Thoracic aorta (tissue), 2 donors: ENCODE results near the gene P2RX3. TPM values are rescaled to one million over a fixed set of nuclear protein-coding genes. Genes with fewer than 3 reads are reported as not detected.

Source experiments
- ATAC-seq: fragments of 150-250 bp; one replicate; pipeline ENCODE4 v1.8.0; 2017; ENCODE audit warnings: low read depth; ENCODE audit not compliant: insufficient number of reproducible peaks, low FRiP score
- DNase-seq: peaks from one replicate; pipeline ENCODE4 v3.0.0-alpha.2; 2020; ENCODE audit warnings: low spot score
- H3K27ac ChIP-seq, 2 donors: fragments of 200-600 bp; sonication (generic); 1 replicate in 1 of 2; 2 replicates in 1 of 2; pipeline ENCODE4 v1.5.1; 2016; ENCODE audit warnings: mild to moderate bottlenecking in 2 of 2, moderate library complexity in 2 of 2
- H3K27me3 ChIP-seq: fragments of 200-600 bp; sonication (generic); replicated peaks from 2 replicates; pipeline ENCODE4 v1.6.0; 2016; ENCODE audit warnings: mild to moderate bottlenecking; ENCODE audit not compliant: insufficient read depth
- H3K36me3 ChIP-seq: fragments of 200-600 bp; sonication (generic); one replicate; pipeline ENCODE4 v1.5.1; 2016
- H3K4me1 ChIP-seq, 2 donors: fragments of 200-600 bp; sonication (generic); 1 replicate in 1 of 2; 2 replicates in 1 of 2; pipeline versions ENCODE4 v1.5.1 to v1.6.0; 2016; ENCODE audit warnings: low read depth in 2 of 2, mild to moderate bottlenecking in 1 of 2; ENCODE audit not compliant: control insufficient read depth in 1 of 2
- H3K4me3 ChIP-seq: fragments of 200-600 bp; sonication (generic); 2 replicates; pipeline ENCODE4 v1.5.1; 2016; ENCODE audit warnings: mild to moderate bottlenecking
- H3K9me3 ChIP-seq: fragments of 200-600 bp; sonication (generic); 2 replicates; pipeline ENCODE4 v1.5.1; 2016
- total RNA-seq, 2 donors: library from RNA; depleted of rRNA; stranded (reverse); fragments of >200 nt; gene quantifications; one replicate each; pipeline versions ENCODE4 v1.1.0 to v1.2.3, GENCODE V29; 2016
- TF ChIP-seq, protein P1 (sequence below): fragments of 200-600 bp; sonication (generic); IDR thresholded peaks from one replicate; pipeline ENCODE4 v1.5.1; 2019; ENCODE audit warnings: antibody characterized with exemption

P2RX3 gene
- total RNA-seq, 2 donors from 2014 or later: not detected

GRCh38 chr11:57380975-57381374, 42.8 kb downstream of the P2RX3 start, which contains the start of gene PRG3:
Gene PRG3, minus strand, starts transcription at chr11:57381150. Its CDS starts 442 bp downstream, at chr11:57380708.
- H3K27ac ChIP-seq: no peak within 1 kb of the TSS
- no peaks in the 10 kb centered on the region for H3K4me1 ChIP-seq
- TF ChIP-seq, protein P1, sequence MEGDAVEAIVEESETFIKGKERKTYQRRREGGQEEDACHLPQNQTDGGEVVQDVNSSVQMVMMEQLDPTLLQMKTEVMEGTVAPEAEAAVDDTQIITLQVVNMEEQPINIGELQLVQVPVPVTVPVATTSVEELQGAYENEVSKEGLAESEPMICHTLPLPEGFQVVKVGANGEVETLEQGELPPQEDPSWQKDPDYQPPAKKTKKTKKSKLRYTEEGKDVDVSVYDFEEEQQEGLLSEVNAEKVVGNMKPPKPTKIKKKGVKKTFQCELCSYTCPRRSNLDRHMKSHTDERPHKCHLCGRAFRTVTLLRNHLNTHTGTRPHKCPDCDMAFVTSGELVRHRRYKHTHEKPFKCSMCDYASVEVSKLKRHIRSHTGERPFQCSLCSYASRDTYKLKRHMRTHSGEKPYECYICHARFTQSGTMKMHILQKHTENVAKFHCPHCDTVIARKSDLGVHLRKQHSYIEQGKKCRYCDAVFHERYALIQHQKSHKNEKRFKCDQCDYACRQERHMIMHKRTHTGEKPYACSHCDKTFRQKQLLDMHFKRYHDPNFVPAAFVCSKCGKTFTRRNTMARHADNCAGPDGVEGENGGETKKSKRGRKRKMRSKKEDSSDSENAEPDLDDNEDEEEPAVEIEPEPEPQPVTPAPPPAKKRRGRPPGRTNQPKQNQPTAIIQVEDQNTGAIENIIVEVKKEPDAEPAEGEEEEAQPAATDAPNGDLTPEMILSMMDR: no peak
- no peaks in the 10 kb centered on the region for H3K9me3 ChIP-seq
- ATAC-seq: no peak
- DNase-seq: no peak
- H3K36me3 ChIP-seq: no peaks in the 10 kb centered on the region
- H3K4me3 ChIP-seq: no peak within 1 kb of the TSS
- no peaks in the 10 kb centered on the region for H3K27me3 ChIP-seq

GRCh38 chr11:57386178-57386940, 48.2 kb downstream of the P2RX3 start:
- no peaks in the 10 kb centered on the region for H3K9me3 ChIP-seq
- DNase-seq (no peak), ATAC-seq (no peak)

DNA sequence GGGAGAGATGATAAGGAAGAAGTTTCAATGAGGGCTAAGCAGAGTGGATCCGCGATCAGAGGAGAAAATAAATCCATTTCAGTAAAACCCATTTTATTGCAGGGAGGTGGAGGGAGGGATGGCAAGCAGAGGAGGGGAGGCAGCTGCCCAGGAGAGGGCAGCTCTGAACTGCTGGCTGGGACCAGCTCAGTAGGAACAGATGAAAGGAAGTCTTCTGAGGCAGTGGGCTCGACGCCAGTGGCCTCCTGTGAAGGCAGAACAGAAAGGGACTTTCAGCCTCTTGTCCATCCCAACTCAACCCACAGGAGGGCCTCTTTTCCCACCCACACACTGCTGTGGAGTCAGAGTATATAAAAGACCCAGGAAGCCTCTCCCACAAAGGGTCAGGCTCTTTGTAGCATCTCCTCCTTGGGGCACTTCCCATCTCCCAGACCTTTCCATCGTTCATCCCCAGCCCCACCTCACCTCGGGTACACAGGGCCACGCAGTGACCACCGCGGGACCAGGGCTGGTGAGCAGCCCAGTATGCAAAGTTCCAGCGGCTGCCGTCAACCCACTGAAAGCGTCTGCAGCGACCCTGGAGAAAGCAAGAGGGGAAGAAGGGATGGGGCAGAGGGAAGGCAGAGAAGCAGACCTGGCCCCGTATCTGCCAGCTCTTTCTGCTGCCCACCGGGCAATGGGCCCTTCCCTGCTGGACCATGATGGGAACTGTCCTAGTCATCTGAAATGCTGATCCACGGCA, 49.3 kb downstream of the P2RX3 start:
- no peak for ATAC-seq
- Histone ChIP-seq H3K4me3 (no peak overlapping the region), H3K36me3 (no peaks in the 10 kb centered on the region), H3K27ac (no peak overlapping the region), H3K27me3 (no peaks in the 10 kb centered on the region), H3K9me3 (no peaks in the 10 kb centered on the region), H3K4me1 (no peaks in the 10 kb centered on the region)
- TF ChIP-seq, protein P1: no peak
- no peak for DNase-seq

More at GRCh38 chr11:57386178-57386940, 48.2 kb downstream of the P2RX3 start:
- Histone ChIP-seq H3K36me3 (no peaks in the 10 kb centered on the region), H3K4me1 (no peaks in the 10 kb centered on the region), H3K27me3 (no peaks in the 10 kb centered on the region), H3K4me3 (no peak overlapping the region), H3K27ac (no peak overlapping the region)
- TF ChIP-seq, protein P1: no peak

GRCh38 chr11:57390535-57390934, 52.4 kb downstream of the P2RX3 start, which contains the start of gene PRG2:
Gene PRG2, minus strand, starts transcription at chr11:57390650. Its CDS starts 706 bp downstream, at chr11:57389944.
- H3K27me3 ChIP-seq: no peaks in the 10 kb centered on the region
- DNase-seq (no peak), ATAC-seq (no peak)
- TF ChIP-seq, protein P1: no peak
- H3K4me1 ChIP-seq: no peaks in the 10 kb centered on the region
- H3K4me3 ChIP-seq: no peak within 1 kb of the TSS
- no peaks in the 10 kb centered on the region for H3K36me3 ChIP-seq
- H3K27ac ChIP-seq: no peak within 1 kb of the TSS
- no peaks in the 10 kb centered on the region for H3K9me3 ChIP-seq

- Histone ChIP-seq H3K4me3 (no peak overlapping the region), H3K27me3 (no peaks in the 10 kb centered on the region), H3K36me3 (no peaks in the 10 kb centered on the region), H3K4me1 (no peaks in the 10 kb centered on the region), H3K27ac (no peak overlapping the region), H3K9me3 (no peaks in the 10 kb centered on the region)
- TF ChIP-seq, protein P1: no peak
- DNase-seq: no peak
- no peak for ATAC-seq
Observed at GRCh38 chr11:57391111-57391510, 53.0 kb downstream of the P2RX3 start.
